ENCODE results near the gene KCTD1.

The KCTD1 gene

GRCh38 chr18:26414901-26415440 lies 133.4 kb downstream of the KCTD1 start:
- Mint-ChIP-seq H3K27me3 (ENCODE audit: low read depth) (peaks cover 3% of the 10 kb centered on the region), H3K36me3 (ENCODE audit: low read depth) (no peaks in the 10 kb centered on the region), H3K4me1 (no peaks in the 10 kb centered on the region), H3K27ac (no peak overlapping the region), H3K9me3 (no peaks in the 10 kb centered on the region), H3K4me3 (no peak overlapping the region)
- no peak for TF ChIP-seq CTCF (IDR thresholded peaks at IDR 0.05; ENCODE audit: unreplicated experiment in 3 of 3)

- no peak overlapping the region for H3K4me3 Mint-ChIP-seq
Measured at GRCh38 chr18:26409091-26409490, 139.3 kb downstream of the KCTD1 start.

GRCh38 chr18:26407736-26408601 lies 140.4 kb downstream of the KCTD1 start:
- no peak for TF ChIP-seq CTCF (IDR thresholded peaks at IDR 0.05; ENCODE audit: unreplicated experiment in 3 of 3)
- H3K4me3 Mint-ChIP-seq, result no peak overlapping the region
- no peak overlapping the region for H3K27ac Mint-ChIP-seq
- no peaks in the 10 kb centered on the region for H3K36me3 Mint-ChIP-seq (ENCODE audit: low read depth)
- peaks cover 6% of the 10 kb centered on the region for H3K27me3 Mint-ChIP-seq (ENCODE audit: low read depth)
- H3K9me3 Mint-ChIP-seq, result no peaks in the 10 kb centered on the region
- peaks cover 7% of the 10 kb centered on the region for H3K4me1 Mint-ChIP-seq

More at GRCh38 chr18:26409091-26409490, 139.3 kb downstream of the KCTD1 start:
- H3K27ac Mint-ChIP-seq, result no peak overlapping the region
- H3K27me3 Mint-ChIP-seq (ENCODE audit: low read depth), result peaks cover 6% of the 10 kb centered on the region
- H3K9me3 Mint-ChIP-seq, result no peaks in the 10 kb centered on the region
- no peaks in the 10 kb centered on the region for H3K4me1 Mint-ChIP-seq
- H3K36me3 Mint-ChIP-seq (ENCODE audit: low read depth), result no peaks in the 10 kb centered on the region
- TF ChIP-seq CTCF (IDR thresholded peaks at IDR 0.05; ENCODE audit: unreplicated experiment in 3 of 3), result no peak

- peaks cover 6% of the 10 kb centered on the region for H3K27me3 Mint-ChIP-seq (ENCODE audit: low read depth)
- H3K27ac Mint-ChIP-seq, result no peak overlapping the region
- H3K4me3 Mint-ChIP-seq, result no peak overlapping the region
- no peak for TF ChIP-seq CTCF (IDR thresholded peaks at IDR 0.05; ENCODE audit: unreplicated experiment in 3 of 3)
- no peaks in the 10 kb centered on the region for H3K36me3 Mint-ChIP-seq (ENCODE audit: low read depth)
- H3K4me1 Mint-ChIP-seq, result peaks cover 7% of the 10 kb centered on the region
- no peaks in the 10 kb centered on the region for H3K9me3 Mint-ChIP-seq
Measured at GRCh38 chr18:26406854-26407517, 141.4 kb downstream of the KCTD1 start.

DNA sequence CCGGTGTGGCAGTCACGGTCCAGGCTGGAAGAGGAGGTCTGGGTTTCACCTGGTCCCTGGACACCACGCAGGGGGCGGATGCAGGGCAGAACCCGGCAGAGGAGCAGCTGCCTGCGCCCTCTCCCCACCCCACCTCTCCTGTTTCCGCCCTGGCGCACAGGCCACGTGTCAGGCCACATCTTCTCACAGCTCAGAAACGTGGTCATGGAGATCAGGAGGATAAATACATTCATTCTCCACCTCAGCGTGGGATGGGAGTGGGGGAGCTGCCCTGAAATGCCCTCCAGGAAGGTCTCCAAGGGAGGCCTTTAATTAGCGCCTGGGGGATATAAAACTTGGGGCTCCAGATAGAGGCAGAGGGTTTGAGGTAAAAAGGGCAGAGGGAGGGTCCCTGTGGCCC lies 142.0 kb downstream of the KCTD1 start:
- H3K27me3 Mint-ChIP-seq (ENCODE audit: low read depth), result peaks cover 6% of the 10 kb centered on the region
- no peaks in the 10 kb centered on the region for H3K9me3 Mint-ChIP-seq
- H3K27ac Mint-ChIP-seq, result no peak overlapping the region
- H3K4me1 Mint-ChIP-seq, result peaks cover 7% of the 10 kb centered on the region
- no peaks in the 10 kb centered on the region for H3K36me3 Mint-ChIP-seq (ENCODE audit: low read depth)
- no peak overlapping the region for H3K4me3 Mint-ChIP-seq
- no peak for TF ChIP-seq CTCF (IDR thresholded peaks at IDR 0.05; ENCODE audit: unreplicated experiment in 3 of 3)

All from nephron (organoid).